Neuronal stem cell (in vitro differentiated cells): Measurements from ENCODE around the gene ZFYVE28.

Source experiments
- DNase-seq: peaks from one replicate; pipeline ENCODE4 v3.0.0-alpha.2; 2013; ENCODE audit warnings: low spot score
- H2AFZ ChIP-seq: one replicate; pipeline ENCODE4 v1.6.1; 2013; ENCODE audit warnings: mild to moderate bottlenecking, low read length, inconsistent platforms
- H2AK5ac ChIP-seq: 2 replicates; pipeline ENCODE4 v1.6.1; 2013; ENCODE audit warnings: low read depth, mild to moderate bottlenecking, inconsistent platforms, low read length, moderate library complexity, mixed read lengths
- H2BK120ac ChIP-seq: 2 replicates; pipeline ENCODE4 v1.6.1; 2013; ENCODE audit warnings: low read depth, mild to moderate bottlenecking, inconsistent platforms, low read length, moderate library complexity, mixed read lengths
- H2BK12ac ChIP-seq: one replicate; pipeline ENCODE4 v1.6.1; 2013; ENCODE audit warnings: low read length, inconsistent platforms
- H2BK15ac ChIP-seq: 2 replicates; pipeline ENCODE4 v1.6.1; 2013; ENCODE audit warnings: mild to moderate bottlenecking, low read length, inconsistent platforms, mixed read lengths
- H2BK5ac ChIP-seq: one replicate; pipeline ENCODE4 v1.6.1; 2013; ENCODE audit warnings: inconsistent platforms, mild to moderate bottlenecking, low read length, moderate library complexity
- H3K14ac ChIP-seq: one replicate; pipeline ENCODE4 v1.6.1; 2013; ENCODE audit warnings: low read length, inconsistent platforms
- H3K18ac ChIP-seq: 2 replicates; pipeline ENCODE4 v1.6.1; 2013; ENCODE audit warnings: low read length, inconsistent platforms
- H3K23ac ChIP-seq: 2 replicates; pipeline ENCODE4 v1.6.1; 2013; ENCODE audit warnings: low read depth, mild to moderate bottlenecking, mixed read lengths, low read length, inconsistent platforms; ENCODE audit not compliant: poor library complexity
- H3K27ac ChIP-seq: replicated peaks from 3 replicates; pipeline ENCODE4 v1.5.1; 2013; ENCODE audit warnings: low read length, inconsistent platforms
- H3K27me3 ChIP-seq, 3 experiments: 2 replicates each; pipeline ENCODE4 v1.6.1; 2013; ENCODE audit warnings: low read length in 3 of 3, mild to moderate bottlenecking in 2 of 3, inconsistent platforms in 1 of 3, low read depth in 1 of 3, mixed read lengths in 1 of 3, moderate library complexity in 1 of 3; ENCODE audit not compliant: control insufficient read depth in 3 of 3, insufficient read depth in 3 of 3
- H3K36me3 ChIP-seq, 2 donors: replicated peaks in 1 of 2; 2 replicates each; pipeline ENCODE4 v1.6.1; 2013; ENCODE audit warnings: low read length in 2 of 2; ENCODE audit not compliant: control insufficient read depth in 2 of 2, insufficient read depth in 2 of 2
- H3K4ac ChIP-seq: 2 replicates; pipeline ENCODE4 v1.6.1; 2013; ENCODE audit warnings: inconsistent platforms, mild to moderate bottlenecking, low read length, moderate library complexity
- H3K4me1 ChIP-seq, 2 donors: 1 replicate in 1 of 2; 2 replicates in 1 of 2; pipeline ENCODE4 v1.6.1; 2013; ENCODE audit warnings: low read length in 2 of 2, low read depth in 1 of 2; ENCODE audit not compliant: control insufficient read depth in 2 of 2, insufficient read depth in 1 of 2
- H3K4me2 ChIP-seq: one replicate; pipeline ENCODE4 v1.6.1; 2013; ENCODE audit warnings: mild to moderate bottlenecking, low read length, inconsistent platforms; ENCODE audit not compliant: insufficient read depth, poor library complexity, severe bottlenecking
- H3K4me3 ChIP-seq, 2 donors: 2 replicates each; pipeline ENCODE4 v1.5.1; 2013; ENCODE audit warnings: low read length in 2 of 2, mild to moderate bottlenecking in 2 of 2, inconsistent platforms in 1 of 2, moderate library complexity in 1 of 2
- H3K79me1 ChIP-seq: one replicate; pipeline ENCODE4 v1.6.1; 2013; ENCODE audit warnings: low read depth, mild to moderate bottlenecking, inconsistent platforms, low read length, moderate library complexity
- H3K9ac ChIP-seq: one replicate; pipeline ENCODE4 v1.6.1; 2013; ENCODE audit warnings: mild to moderate bottlenecking, low read depth, low read length, inconsistent platforms; ENCODE audit not compliant: poor library complexity
- H3K9me3 ChIP-seq, 2 donors: replicated peaks in 1 of 2; 2 replicates each; pipeline versions ENCODE3 to v1.6.1; 2013; ENCODE audit warnings: low read length in 2 of 2, mild to moderate bottlenecking in 2 of 2, inconsistent platforms in 1 of 2, low read depth in 1 of 2, mixed read lengths in 1 of 2, moderate library complexity in 1 of 2; ENCODE audit not compliant: control insufficient read depth in 2 of 2, insufficient read depth in 1 of 2
- H4K8ac ChIP-seq: one replicate; pipeline ENCODE4 v1.6.1; 2013; ENCODE audit warnings: low read depth, mild to moderate bottlenecking, inconsistent platforms, low read length, moderate library complexity
- H4K91ac ChIP-seq: one replicate; pipeline ENCODE4 v1.6.1; 2013; ENCODE audit warnings: low read length, low read depth, mild to moderate bottlenecking, inconsistent platforms; ENCODE audit not compliant: poor library complexity
- WGBS, 2 donors: extraction: QIAGEN DNeasy Blood & Tissue Kit; methylation state at CpG; one replicate each; pipeline ENCODE4 v1.1.7; 2013; ENCODE audit warnings: missing lambda C conversion rate in 2 of 2, mixed read lengths in 1 of 2; ENCODE audit not compliant: insufficient read length in 2 of 2, insufficient replicate concordance in 1 of 2; ENCODE audit errors: extremely low coverage in 2 of 2; 5-methylcytosine and 5-hydroxymethylcytosine counted together

The ZFYVE28 gene

DNA sequence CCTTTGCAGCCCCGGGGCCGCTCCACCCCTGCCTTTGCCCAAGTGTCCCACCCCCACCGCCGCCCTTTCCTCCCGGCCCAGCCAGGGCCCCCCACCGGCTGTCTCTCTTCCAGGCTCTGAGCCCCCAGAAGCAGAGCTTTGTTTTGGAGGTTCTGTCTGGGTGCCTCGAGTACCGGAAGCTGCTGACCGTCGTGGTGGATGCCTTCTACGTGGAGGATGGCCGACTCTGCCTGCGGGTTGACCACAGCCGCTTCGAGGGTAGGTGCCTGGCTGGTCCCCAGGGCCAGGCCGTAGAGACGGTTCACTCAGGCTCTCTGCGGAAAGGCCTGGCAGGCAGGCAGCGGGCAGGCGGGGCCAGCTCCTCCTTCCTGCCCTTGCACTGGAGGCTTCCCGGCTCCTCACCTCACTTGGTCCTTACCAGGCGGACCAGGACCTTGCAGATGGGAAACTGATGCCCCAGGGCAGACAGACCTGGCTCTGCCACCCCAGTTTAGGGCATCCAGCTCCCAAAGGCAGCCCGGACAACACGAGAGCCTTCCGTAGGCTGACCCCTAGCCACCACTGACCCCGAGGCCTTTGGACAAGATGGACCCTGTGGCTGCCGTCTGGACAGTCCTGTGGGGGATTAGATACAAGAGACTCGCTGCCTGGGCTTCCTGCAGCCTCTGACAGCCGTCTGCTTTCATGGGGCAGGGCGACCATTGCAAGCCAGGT, 18.5 kb upstream of the ZFYVE28 start:
- no peak overlapping the region for H3K4me3 ChIP-seq
- H2BK15ac ChIP-seq: peak overlapping the region; percentile 75
- H3K4me2 ChIP-seq: no peak overlapping the region
- H3K14ac ChIP-seq: peak overlapping the region; percentile 21
- H3K4me1 ChIP-seq: peaks cover 1 to 5% of the 10 kb centered on the region in 2 donors
- peak overlapping the region; percentile 17 for H4K8ac ChIP-seq
- H3K36me3 ChIP-seq: no peaks in the 10 kb centered on the region
- H4K91ac ChIP-seq: no peak overlapping the region
- peak overlapping the region; percentile 87 for H3K18ac ChIP-seq
- H2BK12ac ChIP-seq: peak overlapping the region; percentile 58
- peak overlapping the region; percentile 87 for H2BK120ac ChIP-seq
- no CpG with 5 or more reads among the region's 30 CpGs for WGBS, 2 donors
- H3K9me3 ChIP-seq: peaks cover 0 to 3% of the 10 kb centered on the region in 2 donors
- peak overlapping the region; percentile 21 for H3K9ac ChIP-seq
- peak overlapping the region; percentile 24 for H2BK5ac ChIP-seq
- peaks cover 0 to 30% (median 0%) of the 10 kb centered on the region in 3 experiments for H3K27me3 ChIP-seq
- peak overlapping the region; percentile 83 for H2AK5ac ChIP-seq
- peak overlapping the region; percentile 43 for H2AFZ ChIP-seq
- no peak for DNase-seq
- no peak overlapping the region for H3K4ac ChIP-seq
- H3K23ac ChIP-seq: peak overlapping the region; percentile 97
- no peak overlapping the region for H3K27ac ChIP-seq
- H3K79me1 ChIP-seq: peaks cover 2% of the 10 kb centered on the region

GRCh38 chr4:2436301-2436700, 17.9 kb upstream of the ZFYVE28 start:
- H3K36me3 ChIP-seq: no peaks in the 10 kb centered on the region
- peaks cover 0 to 30% (median 0%) of the 10 kb centered on the region in 3 experiments for H3K27me3 ChIP-seq
- H2AFZ ChIP-seq: no peak overlapping the region
- H3K4ac ChIP-seq: no peak overlapping the region
- H3K23ac ChIP-seq: no peak overlapping the region
- no peak for DNase-seq
- H2BK12ac ChIP-seq: no peak overlapping the region
- no peak overlapping the region for H3K9ac ChIP-seq
- H2BK120ac ChIP-seq: peak overlapping the region; percentile 87
- H3K27ac ChIP-seq: no peak overlapping the region
- peaks cover 0 to 3% of the 10 kb centered on the region in 2 donors for H3K9me3 ChIP-seq
- H3K4me2 ChIP-seq: no peak overlapping the region
- H2BK15ac ChIP-seq: no peak overlapping the region
- peak overlapping the region; percentile 31 for H3K14ac ChIP-seq
- H3K79me1 ChIP-seq: peaks cover under 1% of the 10 kb centered on the region
- H3K18ac ChIP-seq: peak overlapping the region; percentile 27
- H2AK5ac ChIP-seq: peak overlapping the region; percentile 83
- H4K8ac ChIP-seq: no peak overlapping the region
- no peak overlapping the region for H3K4me3 ChIP-seq
- no CpG with 5 or more reads among the region's 10 CpGs for WGBS, 2 donors
- H2BK5ac ChIP-seq: no peak overlapping the region
- H4K91ac ChIP-seq: no peak overlapping the region
- H3K4me1 ChIP-seq: peaks cover 0 to 5% of the 10 kb centered on the region in 2 donors

GRCh38 chr4:2434420-2434819, 16.0 kb upstream of the ZFYVE28 start:
- no peak overlapping the region for H3K14ac ChIP-seq
- H3K18ac ChIP-seq: peak overlapping the region; percentile 71
- no peaks in the 10 kb centered on the region for H3K79me1 ChIP-seq
- WGBS, 2 donors: no CpG with 5 or more reads among the region's 9 CpGs
- no peak overlapping the region for H3K23ac ChIP-seq
- H4K91ac ChIP-seq: no peak overlapping the region
- no peak overlapping the region for H3K4ac ChIP-seq
- no peaks in the 10 kb centered on the region for H3K36me3 ChIP-seq
- H3K4me3 ChIP-seq: no peak overlapping the region
- H2BK12ac ChIP-seq: no peak overlapping the region
- DNase-seq: no peak
- peak overlapping the region; percentile 86 for H2AK5ac ChIP-seq
- H2BK120ac ChIP-seq: no peak overlapping the region
- H3K4me1 ChIP-seq: peaks cover 0 to 5% of the 10 kb centered on the region in 2 donors
- H2BK5ac ChIP-seq: no peak overlapping the region
- peaks cover 0 to 30% (median 0%) of the 10 kb centered on the region in 3 experiments for H3K27me3 ChIP-seq
- H3K9ac ChIP-seq: no peak overlapping the region
- no peak overlapping the region for H2BK15ac ChIP-seq
- peaks cover 0 to 3% of the 10 kb centered on the region in 2 donors for H3K9me3 ChIP-seq
- no peak overlapping the region for H3K4me2 ChIP-seq
- no peak overlapping the region for H3K27ac ChIP-seq
- H4K8ac ChIP-seq: no peak overlapping the region
- H2AFZ ChIP-seq: no peak overlapping the region

DNA sequence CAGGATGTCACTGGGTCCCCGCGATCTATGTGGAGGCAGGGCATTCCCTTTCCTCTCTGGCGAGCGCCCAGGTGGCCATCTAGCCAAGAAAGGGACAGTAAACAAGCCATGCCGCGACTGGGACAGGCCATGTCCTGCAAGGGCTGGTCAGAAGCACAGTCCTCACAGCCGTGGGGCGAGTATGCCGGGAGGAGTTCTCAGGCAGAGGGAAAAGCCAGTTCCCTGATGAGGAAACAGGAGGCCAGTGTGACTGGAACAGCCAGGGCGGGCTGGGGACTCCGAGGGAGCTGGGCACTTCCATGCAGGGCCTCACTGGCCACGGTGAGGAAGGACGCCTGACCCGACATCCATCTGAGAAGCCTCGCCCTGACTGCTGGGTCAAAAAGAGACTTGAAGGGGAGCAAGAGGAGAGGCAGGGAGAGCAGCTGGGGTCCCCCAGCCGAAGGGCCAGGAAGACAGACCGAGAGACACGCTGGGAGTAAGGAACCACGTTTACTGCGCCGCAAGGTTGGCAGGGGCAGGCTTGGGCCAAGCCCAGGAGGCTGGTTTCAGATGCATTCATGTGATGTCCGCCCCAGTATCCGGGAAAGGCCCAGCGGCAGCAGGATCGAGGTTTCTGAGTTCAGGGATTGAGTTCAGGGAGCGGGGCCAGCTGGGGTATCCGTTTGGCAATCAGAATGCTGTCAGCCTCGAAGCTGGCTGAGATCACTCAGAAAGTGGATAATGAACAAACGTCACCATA, 15.3 kb upstream of the ZFYVE28 start:
- Histone ChIP-seq H2AFZ (peak overlapping the region; percentile 76), H3K27ac (no peak overlapping the region), H2BK15ac (peak overlapping the region; percentile 58), H3K4me2 (no peak overlapping the region), H2BK12ac (peak overlapping the region; percentile 22), H3K9ac (no peak overlapping the region), H2BK120ac (no peak overlapping the region), H3K9me3 (peaks cover 0 to 3% of the 10 kb centered on the region in 2 donors), H3K14ac (peak overlapping the region; percentile 47), H2BK5ac (peak overlapping the region; percentile 24), H3K79me1 (no peaks in the 10 kb centered on the region), H3K4ac (no peak overlapping the region), H3K27me3 (peaks cover 0 to 34% (median 0%) of the 10 kb centered on the region in 3 experiments), H3K36me3 (no peaks in the 10 kb centered on the region), H3K18ac (no peak overlapping the region), H3K4me1 (peaks cover 0 to 5% of the 10 kb centered on the region in 2 donors), H3K4me3 (no peak overlapping the region), H4K91ac (no peak overlapping the region), H4K8ac (no peak overlapping the region), H3K23ac (peak overlapping the region; percentile 65), H2AK5ac (peak overlapping the region; percentile 63)
- no CpG with 5 or more reads among the region's 29 CpGs for WGBS, 2 donors
- no peak for DNase-seq
